Measurements from ENCODE around the gene SYT1. TPM values are rescaled to one million over a fixed set of nuclear protein-coding genes. Genes with fewer than 3 reads are reported as not detected.

The SYT1 gene
- total RNA-seq, 1 experiment from 2014 or later = 1.3 TPM

- DNase-seq = peak; percentile 23
- TF ChIP-seq CTCF (IDR thresholded peaks at IDR 0.05; ENCODE audit: unreplicated experiment) = no peak
- CTCF ChIA-PET = interaction anchor here (1.2 kb wide), 1 partner anchor 14 kb away, joined by 3 read pairs; no protein-coding TSS in a partner anchor
- H3K27ac Mint-ChIP-seq (ENCODE audit: unreplicated experiment) = peak overlapping the region; percentile 80
- H3K4me3 Mint-ChIP-seq (ENCODE audit: low read depth, unreplicated experiment) = no peak overlapping the region
- H3K27me3 Mint-ChIP-seq (ENCODE audit: unreplicated experiment) = no peaks in the 10 kb centered on the region
- peaks cover 9% of the 10 kb centered on the region for H3K36me3 Mint-ChIP-seq (ENCODE audit: insufficient read depth, unreplicated experiment)
- intact Hi-C loops (cut with micrococcal nuclease; ENCODE audit: unreplicated experiment) = no loop called here
- H3K4me1 Mint-ChIP-seq (ENCODE audit: low read depth, unreplicated experiment) = peaks cover 50% of the 10 kb centered on the region
- no TSS peak for BruUV-seq (replicated peaks)
- peaks cover 8% of the 10 kb centered on the region for H3K9me3 Mint-ChIP-seq (ENCODE audit: low read depth, unreplicated experiment)
Measured at GRCh38 chr12:78914859-78915331, 50.3 kb downstream of the SYT1 start.

- Mint-ChIP-seq H3K9me3 (ENCODE audit: low read depth, unreplicated experiment) (peaks cover 8% of the 10 kb centered on the region), H3K27me3 (ENCODE audit: unreplicated experiment) (no peaks in the 10 kb centered on the region), H3K4me1 (ENCODE audit: low read depth, unreplicated experiment) (peaks cover 36% of the 10 kb centered on the region), H3K4me3 (ENCODE audit: low read depth, unreplicated experiment) (no peak overlapping the region), H3K36me3 (ENCODE audit: insufficient read depth, unreplicated experiment) (peaks cover 6% of the 10 kb centered on the region), H3K27ac (ENCODE audit: unreplicated experiment) (peak overlapping the region; percentile 83)
- TF ChIP-seq CTCF (IDR thresholded peaks at IDR 0.05; ENCODE audit: unreplicated experiment) = no peak
- DNase-seq = peak; percentile 65
- CTCF ChIA-PET = interaction anchor here (0.6 kb wide), 1 partner anchor 181 kb away, joined by 3 read pairs; no protein-coding TSS in a partner anchor
- no TSS peak for BruUV-seq (replicated peaks)
- intact Hi-C loops (cut with micrococcal nuclease; ENCODE audit: unreplicated experiment) = loop anchor here (1.0 kb wide), 1 partner anchor 30 kb away; no protein-coding TSS in a partner anchor
Measured at GRCh38 chr12:78916845-78917480, 52.4 kb downstream of the SYT1 start.

GRCh38 chr12:78917513-78917912, 52.9 kb downstream of the SYT1 start:
- no peak for DNase-seq
- H3K4me3 Mint-ChIP-seq (ENCODE audit: low read depth, unreplicated experiment) = no peak overlapping the region
- no peak for TF ChIP-seq CTCF (IDR thresholded peaks at IDR 0.05; ENCODE audit: unreplicated experiment)
- CTCF ChIA-PET = no interaction called here
- BruUV-seq (replicated peaks) = no TSS peak
- H3K27ac Mint-ChIP-seq (ENCODE audit: unreplicated experiment) = peak overlapping the region; percentile 83
- peaks cover 36% of the 10 kb centered on the region for H3K4me1 Mint-ChIP-seq (ENCODE audit: low read depth, unreplicated experiment)
- H3K9me3 Mint-ChIP-seq (ENCODE audit: low read depth, unreplicated experiment) = peaks cover 3% of the 10 kb centered on the region
- no peaks in the 10 kb centered on the region for H3K27me3 Mint-ChIP-seq (ENCODE audit: unreplicated experiment)
- intact Hi-C loops (cut with micrococcal nuclease; ENCODE audit: unreplicated experiment) = no loop called here
- peaks cover 6% of the 10 kb centered on the region for H3K36me3 Mint-ChIP-seq (ENCODE audit: insufficient read depth, unreplicated experiment)

- H3K9me3 Mint-ChIP-seq (ENCODE audit: low read depth, unreplicated experiment) = peaks cover 3% of the 10 kb centered on the region
- no peaks in the 10 kb centered on the region for H3K27me3 Mint-ChIP-seq (ENCODE audit: unreplicated experiment)
- TF ChIP-seq CTCF (IDR thresholded peaks at IDR 0.05; ENCODE audit: unreplicated experiment) = no peak
- no peak for DNase-seq
- peaks cover 36% of the 10 kb centered on the region for H3K4me1 Mint-ChIP-seq (ENCODE audit: low read depth, unreplicated experiment)
- H3K4me3 Mint-ChIP-seq (ENCODE audit: low read depth, unreplicated experiment) = no peak overlapping the region
- BruUV-seq (replicated peaks) = no TSS peak
- H3K27ac Mint-ChIP-seq (ENCODE audit: unreplicated experiment) = no peak overlapping the region
- peaks cover 6% of the 10 kb centered on the region for H3K36me3 Mint-ChIP-seq (ENCODE audit: insufficient read depth, unreplicated experiment)
- intact Hi-C loops (cut with micrococcal nuclease; ENCODE audit: unreplicated experiment) = no loop called here
- CTCF ChIA-PET = no interaction called here
Measured at GRCh38 chr12:78918268-78918667, 53.7 kb downstream of the SYT1 start.

Measured in Calu3 (cell line).